Measurements from ENCODE around the gene CORO1C.
"Not testable (repeated sequence)": the region's sequence is repeated elsewhere in the genome, so short reads cannot be mapped to it uniquely, and the experiment has no call there.

The CORO1C gene

DNA sequence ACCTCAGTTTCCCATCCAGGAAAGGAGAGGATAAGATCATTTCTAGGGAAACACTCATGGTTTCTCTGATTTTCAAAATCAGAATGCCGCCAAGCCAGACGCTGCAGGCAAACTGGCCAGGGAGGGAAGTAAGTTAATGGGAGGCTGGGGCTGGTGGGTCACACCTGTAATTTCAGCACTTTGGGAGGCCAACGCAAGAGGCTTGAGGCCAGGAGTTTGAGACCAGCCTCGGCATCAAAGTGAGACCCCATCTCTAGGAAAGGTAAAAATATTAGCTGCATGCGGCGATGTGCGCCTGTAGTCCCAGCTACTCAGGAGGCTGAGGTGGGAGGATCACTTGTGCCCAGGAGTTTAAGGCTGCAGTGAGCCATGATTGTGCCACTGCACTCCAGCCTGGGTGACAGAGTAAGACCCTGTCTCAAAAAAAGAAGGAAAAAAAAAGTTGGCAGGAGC, 98.2 kb downstream of the CORO1C start:
- no peak for DNase-seq

DNA sequence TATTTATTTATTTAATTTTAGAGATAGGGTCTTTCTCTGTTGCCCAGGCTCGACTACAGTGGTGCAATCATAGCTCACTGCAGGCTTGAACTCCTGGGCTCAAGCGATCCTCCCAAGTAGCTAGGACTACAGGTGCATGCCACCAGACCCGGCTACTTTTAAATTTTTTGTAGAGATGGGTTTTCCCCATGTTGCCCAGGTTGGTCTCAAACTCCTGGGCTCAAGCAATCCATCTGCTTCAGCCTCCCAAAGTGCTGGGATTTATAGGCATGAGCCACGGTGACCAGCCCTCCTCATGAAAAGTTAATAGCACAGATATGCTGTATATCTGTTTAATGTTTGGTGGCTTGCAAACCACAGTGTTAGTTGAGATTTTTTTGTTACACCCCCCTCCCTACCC, 100.1 kb downstream of the CORO1C start:
- not testable (repeated sequence) for DNase-seq

DNA sequence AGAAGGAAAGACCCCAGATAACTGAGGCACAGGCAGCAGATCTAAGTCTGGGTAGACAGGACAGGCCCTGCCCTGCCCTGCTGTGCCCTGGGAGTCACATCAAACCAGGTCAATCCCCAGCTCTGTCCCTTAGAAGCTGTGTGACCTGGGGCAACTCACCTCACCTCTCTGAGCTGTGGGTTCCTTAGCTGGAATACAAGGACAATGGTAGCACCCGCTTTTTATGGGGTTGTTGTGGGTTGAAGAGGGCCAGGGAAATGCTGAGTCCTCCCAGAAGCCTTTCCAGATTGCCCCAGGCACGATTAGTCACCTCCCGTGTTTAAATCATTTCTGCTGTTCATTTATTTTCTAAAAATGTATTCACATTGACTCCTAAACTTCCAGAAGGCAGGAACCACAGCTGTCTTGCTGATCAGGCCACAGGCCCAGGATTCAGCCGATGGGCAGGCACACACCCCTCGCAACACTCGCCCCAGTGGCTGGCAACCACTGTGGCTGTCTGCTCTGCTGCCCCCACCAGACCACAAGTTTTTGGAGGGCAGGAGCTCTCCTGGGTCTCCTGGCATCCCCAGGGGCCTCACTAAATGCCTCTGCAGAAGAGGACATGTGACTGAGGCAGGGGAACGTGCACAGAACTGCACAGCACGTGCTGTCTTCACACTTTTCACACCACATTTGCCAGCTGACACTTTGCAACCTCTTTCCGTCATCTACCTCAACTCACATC, 100.7 kb downstream of the CORO1C start:
- DNase-seq, result peak; percentile 31

DNA sequence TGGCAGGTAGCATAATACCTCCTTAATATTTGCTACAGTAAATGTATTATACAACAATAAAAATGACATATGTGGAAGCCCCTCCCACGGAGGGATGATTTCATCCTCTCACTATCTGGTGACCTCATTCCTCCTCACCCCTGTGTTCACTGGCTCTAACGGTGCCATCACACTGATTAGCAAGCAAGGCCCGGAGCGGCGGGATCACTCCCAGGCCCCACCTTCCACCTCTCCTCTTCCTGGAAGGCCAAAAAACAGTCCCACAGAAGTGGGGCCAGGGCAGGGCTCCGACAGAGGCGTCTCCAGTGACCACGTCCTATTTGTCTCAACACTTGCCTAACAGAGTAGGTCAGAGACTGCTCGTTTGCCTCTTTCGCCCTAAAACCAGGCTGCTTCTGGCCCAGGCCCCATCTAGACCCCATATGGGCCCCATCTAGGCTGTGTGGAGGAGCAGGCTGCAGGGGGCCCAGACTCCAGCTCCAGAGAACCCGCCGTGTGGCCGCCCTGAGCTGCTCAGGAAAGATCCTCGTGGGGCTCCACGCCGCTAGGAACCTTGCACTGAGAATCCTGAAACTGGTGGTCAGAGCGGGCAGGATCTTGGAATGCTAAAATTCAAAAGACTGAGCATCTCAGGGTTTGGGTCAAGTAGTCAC, 101.4 kb downstream of the CORO1C start:
- DNase-seq, result peak; percentile 37

DNA sequence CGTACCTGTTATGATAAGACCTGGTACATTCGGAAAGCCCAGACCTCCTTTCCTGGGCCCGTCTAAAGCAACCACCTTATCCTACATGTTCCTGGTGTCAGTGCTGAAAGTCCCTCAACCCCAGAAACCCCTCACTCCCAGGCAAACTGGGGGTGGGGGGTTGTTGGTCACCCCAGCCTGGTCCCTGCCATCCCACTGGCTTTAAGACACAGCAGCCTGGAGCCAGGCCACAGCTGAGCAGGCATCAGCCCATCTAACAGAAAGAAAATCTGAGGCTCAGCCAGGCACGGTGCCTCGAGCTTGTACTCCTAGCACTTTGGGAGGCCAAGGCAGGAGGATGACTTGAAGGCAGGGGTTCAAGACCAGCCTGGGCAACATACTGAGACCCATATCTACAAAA, 102.2 kb downstream of the CORO1C start:
- no peak for DNase-seq

DNA sequence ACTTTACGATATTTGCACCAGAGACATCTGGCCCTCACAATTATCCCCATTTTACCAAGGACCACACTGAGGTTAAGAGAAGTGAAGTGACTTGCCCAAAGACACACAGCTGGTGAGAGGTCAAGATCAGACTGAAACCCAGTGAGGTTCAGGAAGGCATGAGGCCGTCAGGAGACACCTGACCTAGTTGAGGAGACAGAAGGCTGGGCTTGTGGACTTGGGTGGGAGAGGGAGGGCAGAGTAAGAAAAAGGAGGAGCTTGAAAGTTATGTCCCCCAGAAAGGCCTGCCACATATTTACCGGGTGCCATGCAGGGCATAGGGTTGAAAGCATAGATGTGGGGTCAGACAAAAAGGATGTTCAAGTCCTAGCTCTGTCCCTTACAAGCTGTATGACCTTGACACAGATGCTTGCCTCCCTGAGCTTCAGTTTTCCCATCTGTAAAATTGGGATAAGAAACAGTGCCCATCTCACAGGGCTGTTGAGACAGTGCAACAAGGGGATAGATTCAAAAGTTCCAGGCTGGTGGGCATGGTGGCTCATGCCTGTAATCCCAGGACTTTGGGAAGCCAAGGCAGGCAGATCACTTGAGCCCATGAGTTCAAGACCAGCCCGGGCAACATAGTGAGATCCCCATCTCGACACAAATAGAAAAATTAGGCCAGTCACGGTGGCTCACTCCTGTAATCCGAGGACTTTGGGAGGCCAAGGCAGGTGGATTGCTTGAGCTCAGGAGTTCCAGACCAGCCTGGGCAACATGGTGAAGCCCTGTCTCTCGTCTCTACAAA, 104.0 kb downstream of the CORO1C start:
- no peak for DNase-seq

DNA sequence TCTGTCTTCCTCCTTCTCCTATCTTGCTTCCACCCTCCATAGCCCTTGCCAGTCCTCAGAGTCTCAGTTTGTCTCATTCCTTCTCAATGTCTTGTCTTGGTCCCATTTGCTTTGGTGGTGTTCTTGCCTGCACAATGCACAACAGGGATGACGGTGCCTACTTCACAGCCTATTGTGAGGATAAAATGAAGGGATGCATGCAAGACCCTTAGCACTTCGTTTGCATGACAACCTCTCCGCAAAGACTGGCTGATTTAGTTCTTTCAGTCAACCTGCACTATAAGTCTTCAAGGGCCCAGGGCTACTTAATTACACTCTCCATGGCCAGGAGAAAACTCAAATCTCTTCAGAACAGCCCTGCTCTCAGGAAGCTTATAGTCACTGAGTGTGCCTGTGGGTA, 106.1 kb downstream of the CORO1C start:
- no peak for DNase-seq

DNA sequence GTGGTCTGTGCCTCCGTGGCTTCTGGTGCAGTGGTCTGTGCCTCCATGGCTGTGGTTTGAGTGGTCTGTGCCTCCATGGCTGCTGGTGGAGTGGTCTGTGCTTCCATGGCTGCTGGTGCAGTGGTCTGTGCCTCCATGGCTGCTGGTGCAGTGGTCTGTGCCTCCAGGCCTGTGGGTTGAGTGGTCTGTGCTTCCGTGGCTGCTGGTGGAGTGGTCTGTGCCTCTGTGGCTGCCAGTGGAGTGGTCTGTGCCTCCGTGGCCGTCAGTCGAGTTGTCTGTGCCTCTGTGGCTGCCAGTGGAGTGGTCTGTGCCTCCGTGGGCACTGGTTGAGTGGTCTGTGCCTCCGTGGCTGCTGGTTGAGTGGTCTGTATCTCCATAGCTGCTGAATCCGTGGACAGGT, 107.7 kb downstream of the CORO1C start:
- DNase-seq, result no peak

DNA sequence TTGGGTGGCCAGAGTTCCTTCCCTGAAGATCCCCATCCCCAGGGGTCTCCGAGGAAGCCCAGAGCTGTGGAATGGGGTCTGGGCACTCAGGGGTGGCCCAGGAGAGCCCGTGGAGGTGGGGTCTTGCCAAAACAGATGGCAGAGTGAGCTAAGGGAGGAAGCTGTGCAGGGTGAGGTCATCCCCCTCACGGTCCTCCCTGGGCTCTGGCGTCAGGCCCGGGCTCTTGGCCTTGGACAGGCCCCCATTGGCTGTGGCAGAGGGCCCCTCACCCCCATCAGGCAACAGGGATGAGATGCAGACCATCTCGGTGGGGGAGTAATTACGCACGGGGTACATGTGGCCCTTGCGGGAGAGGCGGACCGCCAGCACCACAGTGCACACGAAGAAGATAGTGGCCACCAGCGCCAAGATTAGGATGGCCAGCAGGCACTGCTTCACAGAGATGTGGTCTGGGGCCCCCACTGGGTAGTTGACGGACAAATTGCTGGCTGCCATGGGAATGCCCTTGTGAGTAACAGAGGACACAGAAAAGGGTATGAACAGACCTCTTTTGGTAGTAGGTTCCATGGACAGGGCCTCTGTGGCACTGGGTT, 108.3 kb downstream of the CORO1C start:
- no peak for DNase-seq

DNA sequence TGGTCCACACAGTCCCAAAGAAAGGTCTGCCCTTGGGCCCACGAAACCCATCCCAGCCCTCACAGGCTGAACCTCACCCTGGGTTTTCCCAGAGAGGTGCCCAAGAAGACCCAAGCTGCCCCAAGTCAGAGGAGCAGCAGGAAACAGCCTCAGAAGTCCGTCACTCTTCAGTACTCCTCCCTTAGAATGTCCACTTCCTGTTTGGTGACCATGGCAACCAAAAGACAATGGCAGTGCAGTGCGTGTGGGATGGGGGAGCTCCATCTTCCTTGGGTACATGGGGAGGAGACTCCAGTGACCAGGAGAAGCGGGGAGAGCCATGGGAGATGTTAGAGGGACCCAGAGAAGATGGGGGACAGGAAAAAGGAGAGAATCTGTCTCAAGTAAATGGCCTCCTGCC, 108.9 kb downstream of the CORO1C start:
- DNase-seq, result peak; percentile 80

DNA sequence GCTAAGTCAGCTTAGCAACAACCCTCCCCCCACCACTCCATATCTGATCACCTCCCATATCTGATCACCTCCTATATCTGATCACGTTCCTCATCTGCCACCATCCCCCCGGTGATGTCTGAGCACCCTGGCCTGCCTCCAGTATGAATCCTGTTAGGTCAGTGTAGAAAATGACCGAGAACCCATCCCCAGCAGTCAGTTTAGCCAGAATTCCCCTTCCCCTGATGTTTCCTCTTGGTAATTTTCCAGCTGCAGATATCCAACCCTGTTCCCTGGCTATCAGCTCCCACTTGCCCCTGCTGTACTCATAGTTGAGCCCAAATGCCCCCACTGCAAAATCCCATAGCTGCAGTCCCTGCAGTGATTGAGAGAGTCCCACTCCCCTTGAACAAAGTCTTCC, 110.2 kb downstream of the CORO1C start:
- DNase-seq, result no peak

DNA sequence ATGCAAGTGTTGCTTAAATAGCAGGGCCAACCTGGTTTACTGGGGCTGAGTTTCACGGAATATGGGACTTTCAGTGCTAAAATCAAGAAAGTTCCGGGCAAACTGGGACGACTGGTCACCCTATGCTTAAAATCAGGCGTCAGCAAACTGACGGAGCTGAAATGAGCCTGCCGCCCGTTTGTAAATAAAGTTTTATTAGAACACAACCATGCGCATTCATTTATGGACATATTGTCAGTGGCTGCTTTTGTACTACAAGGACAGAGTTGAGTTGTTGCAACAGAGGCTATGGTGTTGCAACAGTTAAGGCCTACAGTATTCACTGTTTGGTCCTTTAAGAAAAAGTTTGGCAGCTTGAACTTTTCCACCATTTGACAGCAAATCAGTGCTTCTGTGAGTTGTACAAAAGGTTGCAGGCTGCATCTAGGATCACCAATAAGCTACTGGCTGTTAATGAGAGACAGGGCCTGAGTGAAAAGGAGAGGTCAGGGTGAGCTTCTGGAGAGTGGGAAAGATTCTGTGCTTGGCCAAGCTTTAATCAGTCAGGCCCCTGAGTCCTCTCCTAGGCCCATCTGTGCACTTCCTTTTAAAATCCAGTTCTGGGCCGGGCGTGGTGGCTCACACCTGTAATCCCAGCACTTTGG, 111.0 kb downstream of the CORO1C start:
- no peak for DNase-seq

DNA sequence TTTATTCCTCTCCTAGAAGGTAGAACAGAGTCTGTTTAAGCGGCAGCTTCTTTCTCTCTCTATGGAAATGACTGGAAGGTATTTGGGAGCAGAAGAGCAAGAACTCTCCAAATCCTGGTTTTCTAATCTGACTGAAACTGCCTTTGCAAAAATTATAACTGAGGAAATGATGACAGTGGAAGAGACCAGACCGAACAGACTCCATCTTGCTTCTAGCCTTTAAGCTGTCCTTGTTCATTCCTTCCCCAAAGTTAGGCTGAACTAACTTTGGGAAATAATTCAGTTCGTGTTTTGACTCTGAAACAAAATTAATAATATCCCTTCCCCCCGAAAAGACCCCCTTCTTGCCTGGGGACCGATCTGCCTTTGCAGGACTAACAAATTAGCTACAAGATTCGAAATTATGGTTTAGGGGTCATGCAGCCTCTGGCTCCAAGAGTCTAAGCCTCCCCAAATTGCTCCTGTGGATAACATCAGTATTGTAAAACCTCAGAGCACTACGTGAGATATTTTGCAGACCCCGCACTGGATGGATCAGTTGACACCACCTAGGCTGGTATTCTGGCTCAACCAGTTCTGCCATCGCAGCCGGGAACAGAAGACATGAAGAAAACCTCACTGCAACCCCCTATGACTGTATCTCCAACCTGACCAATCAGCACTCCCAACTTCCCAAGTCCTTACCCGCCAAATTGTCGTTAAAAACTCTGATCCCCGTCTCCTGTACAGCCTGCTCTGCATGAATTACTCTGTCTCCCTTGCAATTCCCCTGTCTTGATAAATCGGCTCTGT, 111.8 kb downstream of the CORO1C start:
- DNase-seq, result no peak

DNA sequence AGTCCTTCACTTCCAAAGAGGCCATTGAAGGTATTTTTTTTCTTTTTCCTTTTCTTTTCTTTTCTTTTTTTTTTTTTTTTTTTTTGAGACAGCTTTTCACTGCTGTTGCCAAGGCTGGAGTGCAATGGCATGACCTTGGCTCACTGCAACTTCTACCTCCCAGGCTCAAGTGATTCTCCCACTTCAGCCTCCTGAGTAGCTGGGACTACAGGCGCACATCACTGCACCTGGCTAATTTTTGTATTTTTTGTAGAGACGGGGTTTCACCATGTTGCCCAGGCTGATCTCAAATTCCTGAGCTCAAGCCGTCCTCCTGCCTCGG, 112.4 kb downstream of the CORO1C start:
- not testable (repeated sequence) for DNase-seq

DNA sequence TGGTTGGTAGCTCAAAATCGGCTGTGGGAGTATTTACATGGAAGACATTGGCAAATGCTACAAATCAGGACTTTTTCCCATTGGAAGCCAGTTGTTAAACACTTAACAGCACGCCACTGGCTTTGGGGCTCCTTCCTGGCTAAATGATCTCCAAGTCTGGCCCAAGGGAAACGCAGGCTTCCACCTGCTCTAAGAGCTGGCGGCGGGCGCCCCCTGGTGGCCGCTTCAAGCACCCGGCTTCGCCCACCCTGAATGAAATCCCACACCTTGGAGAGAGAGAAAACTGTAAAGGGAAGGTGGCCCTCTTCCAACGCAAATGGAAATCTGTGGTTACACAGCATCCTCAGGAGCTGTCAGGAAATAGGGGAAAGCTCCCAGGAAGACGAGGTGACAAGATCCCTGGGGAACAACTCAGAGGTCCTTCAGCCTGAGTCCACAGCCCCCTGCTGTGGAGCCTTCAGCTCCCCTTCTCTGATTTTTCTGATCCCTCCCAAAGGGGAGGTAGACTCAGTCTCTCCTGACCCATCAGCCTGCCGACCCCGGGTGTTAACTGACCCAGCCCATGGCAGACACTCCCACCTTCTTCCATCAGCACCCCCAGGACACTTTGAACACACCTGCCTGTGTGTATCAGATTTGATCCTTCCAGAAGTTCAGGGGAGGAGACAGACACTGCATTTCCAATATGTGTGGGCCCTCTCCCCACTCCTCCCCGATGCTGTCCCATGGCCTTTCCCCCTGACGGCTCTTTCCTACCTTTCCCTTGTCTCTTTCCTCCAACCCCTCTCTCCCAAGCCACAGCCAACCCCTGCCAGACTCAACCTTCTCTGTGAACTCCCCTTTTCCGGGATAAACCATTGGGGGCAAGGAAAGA, 113.0 kb downstream of the CORO1C start:
- DNase-seq, result peak; percentile 91

DNA sequence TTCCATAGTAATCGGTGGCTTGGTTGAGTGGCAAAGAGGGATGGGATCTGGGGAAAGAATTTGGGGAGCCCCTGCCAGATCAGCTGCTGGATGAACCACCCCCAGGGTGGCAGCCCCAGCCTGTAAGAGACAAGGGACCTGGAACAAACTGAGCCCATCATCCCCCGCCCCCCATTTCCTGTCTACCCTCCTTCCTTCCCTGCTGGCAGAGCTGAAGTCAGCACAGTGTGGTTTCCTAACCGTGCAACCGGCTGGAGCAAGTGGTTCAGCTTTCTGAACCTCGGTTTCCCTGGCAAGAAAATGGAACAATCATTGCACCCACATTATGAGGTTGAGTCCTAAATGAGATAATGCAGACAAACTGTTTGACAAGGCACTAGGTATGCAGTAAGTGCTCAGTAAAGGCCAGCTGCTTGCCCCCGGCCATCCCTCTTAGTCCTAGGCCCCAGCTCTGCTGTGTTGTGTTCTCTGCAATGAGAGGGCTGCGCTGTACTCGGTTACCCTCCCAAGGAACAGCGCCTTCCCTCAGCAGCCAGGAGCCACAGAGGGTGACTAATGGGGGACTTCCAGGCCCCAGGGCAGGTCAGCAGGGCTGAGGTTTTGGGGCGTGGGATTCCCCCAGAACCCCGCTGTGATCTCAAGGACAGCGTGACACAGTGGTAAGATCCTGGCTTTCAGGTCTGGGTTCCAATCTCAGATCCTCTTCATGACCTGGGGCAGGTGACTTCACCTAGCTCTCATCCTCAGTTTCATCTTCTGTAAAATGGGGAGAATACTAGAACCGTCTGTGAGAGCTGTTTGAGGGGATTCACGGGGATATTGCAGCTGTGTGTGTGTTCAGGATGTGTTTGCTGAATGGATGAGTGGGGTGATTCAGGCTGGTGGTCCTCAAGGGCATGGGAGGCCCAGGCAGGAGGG, 114.1 kb downstream of the CORO1C start:
- peak; percentile 22 for DNase-seq

DNA sequence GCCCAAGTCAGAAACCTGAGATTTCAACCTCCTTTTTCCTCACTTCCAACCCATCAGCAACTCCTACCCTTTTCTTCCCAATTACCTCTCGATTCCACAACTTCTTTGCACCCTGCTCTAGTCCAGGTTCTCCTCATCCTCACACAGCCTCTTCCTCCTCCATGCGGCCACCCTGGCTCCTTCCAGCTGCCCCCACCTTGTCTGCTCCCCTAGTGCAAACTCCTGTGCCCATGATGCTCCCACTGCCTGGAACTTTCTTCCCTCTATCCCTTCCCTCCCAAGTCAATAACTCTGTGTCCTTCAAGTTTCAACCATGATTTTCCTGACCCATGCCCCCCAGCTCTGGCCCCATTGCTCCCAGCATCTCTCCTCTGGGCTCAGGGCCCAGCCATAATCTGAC, 115.0 kb downstream of the CORO1C start:
- no peak for DNase-seq

DNA sequence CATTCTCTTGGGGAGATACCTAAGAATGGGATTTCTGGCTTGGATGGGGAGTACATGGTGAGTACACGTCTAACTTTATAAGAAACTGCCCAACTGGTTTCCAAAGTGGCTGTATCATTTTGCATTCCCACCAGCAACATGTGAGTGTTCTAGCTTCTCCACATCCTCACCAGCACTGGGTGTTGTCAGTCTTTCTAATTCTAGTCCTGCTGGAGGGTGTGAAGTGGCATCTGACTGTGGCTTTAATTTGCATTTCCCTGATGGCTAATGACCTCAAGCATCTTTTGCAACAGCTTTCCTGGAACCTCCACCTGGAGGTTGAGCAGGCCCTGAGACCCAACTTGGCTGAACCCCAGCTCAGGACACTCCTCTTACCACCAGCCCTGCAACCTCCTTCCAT, 115.4 kb downstream of the CORO1C start:
- no peak for DNase-seq

DNA sequence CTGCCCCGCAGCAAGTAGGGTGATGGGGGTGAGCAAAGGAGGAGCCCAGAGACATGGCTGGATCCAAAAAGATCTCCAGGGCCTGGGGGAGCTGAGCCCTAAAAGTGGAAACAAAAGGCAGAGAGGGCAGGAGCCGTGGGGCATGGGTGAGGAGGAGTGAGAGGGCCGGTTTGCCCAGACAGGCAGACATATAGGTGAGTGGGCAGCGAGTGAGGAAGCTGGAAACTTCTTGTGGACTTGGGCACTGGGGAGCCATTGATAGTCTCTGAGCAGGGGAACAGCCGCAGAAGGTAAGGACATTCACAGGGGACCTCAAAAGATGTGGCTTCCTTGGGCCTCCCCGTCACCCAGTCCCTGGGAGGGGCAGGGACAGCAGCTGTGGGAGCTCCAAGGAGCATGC, 116.7 kb downstream of the CORO1C start:
- no peak for DNase-seq

DNA sequence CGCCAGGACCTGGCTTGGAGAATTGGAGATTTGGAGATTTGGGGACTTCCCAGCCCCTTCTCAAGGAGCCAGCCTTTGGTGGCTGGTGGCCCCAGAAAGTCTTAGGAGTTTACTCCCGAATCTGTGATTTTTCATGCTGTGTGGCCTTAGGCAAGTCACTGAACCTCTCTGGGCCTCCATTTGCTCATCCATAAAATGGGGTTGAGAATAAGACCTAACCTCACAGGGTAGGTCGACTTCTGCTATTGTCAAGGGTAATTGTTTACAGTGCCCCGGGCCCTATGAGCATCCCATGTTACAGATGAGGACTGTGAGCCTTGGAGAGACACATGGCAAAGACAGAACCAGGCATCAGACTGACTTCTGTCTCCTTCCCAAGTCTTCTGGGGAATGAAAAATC, 117.3 kb downstream of the CORO1C start:
- no peak for DNase-seq
